Cardiac fibroblast (primary cell): ENCODE results near the gene RNF41.

Experiments used
- DNase-seq, 2 donors: peaks; one replicate each; pipeline versions ENCODE4 v3.0.0 to v3.0.0-alpha.2; 2010; ENCODE audit warnings: low read depth in 2 of 2
- H3K4me3 ChIP-seq, 2 donors: replicated peaks in 1 of 2; 1 replicate in 1 of 2; 2 replicates in 1 of 2; pipeline ENCODE4 v1.5.1; 2011; ENCODE audit warnings: low read depth in 2 of 2, low read length in 2 of 2, mild to moderate bottlenecking in 2 of 2, moderate library complexity in 1 of 2
- CTCF ChIP-seq: IDR thresholded peaks from one replicate; pipeline ENCODE4 v1.5.1; 2011; ENCODE audit warnings: low read depth, mild to moderate bottlenecking, low read length, inconsistent platforms

RNF41 gene

GRCh38 chr12:56234746-56235436, 13.2 kb upstream of the RNF41 start:
- DNase-seq: no peak
- no peak for TF ChIP-seq CTCF
- no peak overlapping the region for H3K4me3 ChIP-seq

GRCh38 chr12:56231184-56231582, 9.5 kb upstream of the RNF41 start:
- no peak for DNase-seq
- no peak overlapping the region for H3K4me3 ChIP-seq
- no peak for TF ChIP-seq CTCF

- no peak for DNase-seq
- no peak for TF ChIP-seq CTCF
- H3K4me3 ChIP-seq: no peak overlapping the region
These were observed 8.9 kb upstream of the RNF41 start for GRCh38 chr12:56230432-56231183.

- TF ChIP-seq CTCF: no peak
- DNase-seq: no peak
These were observed 8.3 kb upstream of the RNF41 start, which contains the start of gene SLC39A5 for GRCh38 chr12:56229916-56230431. TSS of gene SLC39A5 (plus strand) at chr12:56230051. CDS start at chr12:56231275, 1,224 bp downstream.

GRCh38 chr12:56229082-56229481, 7.4 kb upstream of the RNF41 start:
- TF ChIP-seq CTCF: no peak
- H3K4me3 ChIP-seq: no peak overlapping the region
- no peak for DNase-seq

More at GRCh38 chr12:56229916-56230431, 8.3 kb upstream of the RNF41 start, which contains the start of gene SLC39A5:
- no peak within 1 kb of the TSS for H3K4me3 ChIP-seq

- no peak for DNase-seq
- peak overlapping the region; percentile 72 to 75 for H3K4me3 ChIP-seq
- no peak for TF ChIP-seq CTCF
These were observed 3.2 kb upstream of the RNF41 start for GRCh38 chr12:56224954-56225353.
